OCI-LY3 (cell line): ENCODE measurements around the gene TLE6.

Experiments used
- CTCF ChIP-seq: fragments of 200-600, 300-600 bp; sonication (generic); IDR thresholded peaks from 2 replicates; pipeline ENCODE4 v1.5.1; 2014; ENCODE audit warnings: antibody characterized with exemption, low read length, low read depth
- EZH2phosphoT487 ChIP-seq: fragments of 200-600 bp; shearing (Covaris generic); IDR thresholded peaks from 2 replicates; pipeline ENCODE4 v1.6.1; 2018; ENCODE audit warnings: antibody characterized with exemption, mixed run types, low read depth

GRCh38 chr19:2998642-2999041 lies 21.3 kb downstream of the TLE6 start:
- TF ChIP-seq CTCF (no peak), EZH2phosphoT487 (no peak)
